IMR-90 (cell line): ENCODE measurements around the gene ZDHHC22. TPM values are rescaled to one million over a fixed set of nuclear protein-coding genes. Genes with fewer than 3 reads are reported as not detected.

Source experiments
- ATAC-seq: fragments of 200-7000 bp; cut with Tn5 transposase; 2 replicates; pipeline ENCODE4 v1.9.1; 2020; ENCODE audit warnings: low read depth, mild to moderate bottlenecking, moderate library complexity
- BruUV-seq: library from RNA; stranded (reverse); fragments of 400-500 nt; replicated peaks from 2 replicates; lab custom pipeline; 2021; lab: Mats Ljungman, UMichigan
- CTCF ChIA-PET: fragments of 300-600 bp; formaldehyde crosslinking; extraction: SDS; loops from one replicate; lab custom pipeline; 2021; ENCODE audit warnings: antibody characterized with exemption; lab: Yijun Ruan, JAX
- POLR2A ChIA-PET: fragments of 300-600 bp; sonication (Branson Sonifier 250); formaldehyde crosslinking; loops from one replicate; lab custom pipeline; 2022; ENCODE audit warnings: antibody characterized with exemption; ENCODE audit not compliant: unreplicated experiment; lab: Charles Lee
- DNase-seq: peaks from one replicate; pipeline ENCODE4 v3.0.0; 2013
- H2AFZ ChIP-seq: replicated peaks from 2 replicates; pipeline ENCODE3; 2013; ENCODE audit warnings: low read length, mild to moderate bottlenecking; ENCODE audit not compliant: poor library complexity
- H2AK5ac ChIP-seq: 2 replicates; pipeline ENCODE4 v1.6.1; 2013; ENCODE audit warnings: low read depth, low read length, inconsistent platforms
- H2AK9ac ChIP-seq: replicated peaks from 2 replicates; pipeline ENCODE3; 2013; ENCODE audit warnings: mild to moderate bottlenecking, low read depth, low read length, moderate library complexity; ENCODE audit not compliant: poor library complexity
- H2BK120ac ChIP-seq: 2 replicates; pipeline ENCODE4 v1.6.1; 2013; ENCODE audit warnings: low read depth, low read length, inconsistent platforms
- H2BK15ac ChIP-seq: 3 replicates; pipeline ENCODE4 v1.6.1; 2013; ENCODE audit warnings: low read depth, low read length, inconsistent platforms
- H2BK20ac ChIP-seq: 2 replicates; pipeline ENCODE4 v1.6.1; 2013; ENCODE audit warnings: low read depth, mild to moderate bottlenecking, inconsistent platforms, low read length, moderate library complexity
- H2BK5ac ChIP-seq: 2 replicates; pipeline ENCODE4 v1.6.1; 2013; ENCODE audit warnings: mild to moderate bottlenecking, low read depth, low read length, inconsistent platforms; ENCODE audit not compliant: poor library complexity, severe bottlenecking
- H3K14ac ChIP-seq: replicated peaks from 2 replicates; pipeline ENCODE4 v1.6.1; 2013; ENCODE audit warnings: low read depth, low read length, inconsistent platforms
- H3K18ac ChIP-seq: 2 replicates; pipeline ENCODE4 v1.6.1; 2013; ENCODE audit warnings: low read depth, low read length, control low read depth
- H3K23ac ChIP-seq: 2 replicates; pipeline ENCODE4 v1.6.1; 2013; ENCODE audit warnings: low read depth, low read length, inconsistent platforms
- H3K27ac ChIP-seq: 2 replicates; pipeline ENCODE4 v1.5.1; 2013; ENCODE audit warnings: mild to moderate bottlenecking, control low read depth, low read length; ENCODE audit not compliant: insufficient read depth
- H3K27me3 ChIP-seq: 2 replicates; pipeline ENCODE4 v1.6.1; 2013; ENCODE audit warnings: low read length; ENCODE audit not compliant: control insufficient read depth, insufficient read depth
- H3K36me3 ChIP-seq: 2 replicates; pipeline ENCODE4 v1.6.1; 2013; ENCODE audit warnings: low read length, mixed read lengths; ENCODE audit not compliant: control insufficient read depth, insufficient read depth
- H3K4ac ChIP-seq: 2 replicates; pipeline ENCODE4 v1.6.1; 2013; ENCODE audit warnings: low read depth, low read length, inconsistent platforms
- H3K4me1 ChIP-seq: 2 replicates; pipeline ENCODE4 v1.6.1; 2013; ENCODE audit warnings: low read length, mixed read lengths; ENCODE audit not compliant: control insufficient read depth, insufficient read depth
- H3K4me2 ChIP-seq: 2 replicates; pipeline ENCODE4 v1.6.1; 2013; ENCODE audit warnings: low read depth, mild to moderate bottlenecking, control low read depth, low read length, moderate library complexity
- H3K4me3 ChIP-seq: 2 replicates; pipeline ENCODE4 v1.5.1; 2013; ENCODE audit warnings: low read depth, mild to moderate bottlenecking, control low read depth, low read length, moderate library complexity; ENCODE audit not compliant: insufficient read depth
- H3K56ac ChIP-seq: 2 replicates; pipeline ENCODE4 v1.6.1; 2013; ENCODE audit warnings: low read length, inconsistent platforms; ENCODE audit not compliant: insufficient read depth; ENCODE audit errors: extremely low read depth
- H3K79me1 ChIP-seq, 2 experiments: 2 replicates each; pipeline ENCODE4 v1.6.1; 2013; ENCODE audit warnings: low read length in 2 of 2, inconsistent platforms in 1 of 2, low read depth in 1 of 2
- H3K9ac ChIP-seq: 2 replicates; pipeline ENCODE4 v1.6.1; 2013; ENCODE audit warnings: low read depth, low read length, control low read depth
- H3K9me1 ChIP-seq: 2 replicates; pipeline ENCODE4 v1.6.1; 2013; ENCODE audit warnings: low read length, inconsistent platforms; ENCODE audit not compliant: insufficient read depth
- H3K9me3 ChIP-seq: 2 replicates; pipeline ENCODE4 v1.6.1; 2013; ENCODE audit warnings: low read length; ENCODE audit not compliant: control insufficient read depth, insufficient read depth
- H4K20me1 ChIP-seq: 2 replicates; pipeline ENCODE4 v1.6.1; 2013; ENCODE audit warnings: low read length, inconsistent platforms; ENCODE audit not compliant: insufficient read depth
- H4K5ac ChIP-seq: 2 replicates; pipeline ENCODE4 v1.6.1; 2013; ENCODE audit warnings: mild to moderate bottlenecking, low read depth, low read length, control low read depth
- H4K8ac ChIP-seq, 2 experiments: 2 replicates each; pipeline ENCODE4 v1.6.1; 2013; ENCODE audit warnings: low read depth in 2 of 2, low read length in 2 of 2, control low read depth in 1 of 2, inconsistent platforms in 1 of 2
- H4K91ac ChIP-seq: 2 replicates; pipeline ENCODE4 v1.6.1; 2013; ENCODE audit warnings: low read depth, low read length, inconsistent platforms; ENCODE audit not compliant: insufficient read depth
- CTCF ChIP-seq: conservative IDR thresholded peaks from 2 replicates; pipeline ENCODE4 v1.5.1; 2012; ENCODE audit warnings: mild to moderate bottlenecking, low read depth, low read length, improper control_type of control experiment
- NFE2L2 ChIP-seq: fragments of 150-350 bp; IDR thresholded peaks from 2 replicates; pipeline ENCODE4 v1.6.1; 2016; ENCODE audit warnings: low read depth, mild to moderate bottlenecking, low read length
- RAD21 ChIP-seq: IDR thresholded peaks from 2 replicates; pipeline ENCODE4 v1.6.1; 2012; ENCODE audit warnings: low read length, improper control_type of control experiment
- SMC3 ChIP-seq: fragments of 150-350 bp; IDR thresholded peaks from 2 replicates; pipeline ENCODE4 v1.6.1; 2016; ENCODE audit warnings: low read depth, mild to moderate bottlenecking, antibody characterized with exemption, low read length, moderate library complexity
- WGBS, 2 experiments: methylation state at CpG; one replicate each; pipeline versions ENCODE4 v1.1.5 to v1.1.7; 2013; ENCODE audit warnings: missing lambda C conversion rate in 2 of 2; ENCODE audit not compliant: insufficient read length in 1 of 2; ENCODE audit errors: extremely low coverage in 2 of 2; 5-methylcytosine and 5-hydroxymethylcytosine counted together
- dilution Hi-C: fragments of 300-500 bp; cut with HindIII; formaldehyde crosslinking; loops from one replicate; pipeline ENCODE4 v1.14.3; 2018; ENCODE audit warnings: low sequenced_read_pairs; ENCODE audit not compliant: unreplicated experiment
- in situ Hi-C: fragments of 300-500 bp; cut with MboI; formaldehyde crosslinking; loops from 3 replicates; pipeline ENCODE4 v1.14.3; 2019; ENCODE audit warnings: low sequenced_read_pairs, inconsistent platforms, mixed read lengths
- intact Hi-C: fragments of 100-400 bp; cut with micrococcal nuclease; formaldehyde crosslinking; loops from 2 replicates; pipeline ENCODE4 v1.10.0; 2022
- polyA plus RNA-seq, 3 experiments: library from polyadenylated mRNA; depleted of rRNA; stranded (reverse); fragments of >200 nt; gene quantifications; 2 replicates each; pipeline ENCODE4 v1.2.3, GENCODE V29; 2012; ENCODE audit warnings: low replicate concordance in 1 of 3
- total RNA-seq: library from RNA; depleted of rRNA; stranded (reverse); fragments of >200 nt; gene quantifications from 2 replicates; pipeline ENCODE4 v1.2.3, GENCODE V29; 2012

The ZDHHC22 gene
- total and polyA plus RNA-seq, 2 of the 4 experiments (the other 2 are of a cell fraction), result not detected

DNA sequence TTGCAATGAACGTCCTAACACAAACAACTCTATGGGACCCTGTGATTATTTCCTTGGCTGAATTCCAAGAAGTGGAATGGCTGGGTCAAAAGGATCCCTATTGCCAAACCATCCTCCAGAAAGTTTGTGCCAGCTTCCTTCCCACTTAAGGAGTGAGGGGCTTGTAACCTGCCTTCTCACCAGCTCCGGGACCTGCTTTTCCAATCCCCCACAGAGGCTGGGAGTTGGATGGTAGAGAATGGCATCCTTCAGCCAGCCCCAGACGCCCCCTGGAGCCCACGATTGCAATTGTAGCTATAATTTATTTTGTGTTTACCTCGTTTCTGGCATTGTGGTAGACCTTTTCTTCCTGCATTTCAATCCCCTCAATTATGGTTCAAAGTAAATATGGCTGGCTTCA is 9.7 kb upstream of the ZDHHC22 start:
- H3K36me3 ChIP-seq, result no peaks in the 10 kb centered on the region
- TF ChIP-seq NFE2L2 (no peak), RAD21 (0 out of 2 replicates have a peak, but pooled peaks have one; percentile 28), SMC3 (0 out of 2 replicates have a peak, but pooled peaks have one; percentile 39), CTCF (peak; percentile 49)
- H3K4me1 ChIP-seq, result no peaks in the 10 kb centered on the region
- intact Hi-C loops, result loop anchor here (5.0 to 10.0 kb wide), 2 partner anchors 304 to 556 kb away; partner anchors contain the start of genes AHSA1, ALKBH1, SLIRP and VIPAS39
- H4K8ac ChIP-seq, result no peak overlapping the region
- no peak overlapping the region for H3K9ac ChIP-seq
- in situ Hi-C loops, result loop anchor here (5.0 kb wide), 1 partner anchor 166 kb away; no protein-coding TSS in a partner anchor
- H2AFZ ChIP-seq, result no peak overlapping the region
- peak; percentile 47 for ATAC-seq
- CTCF ChIA-PET, result interaction anchor here (0.5 to 1.9 kb wide), 7 partner anchors 9 to 296 kb away, joined by 3 to 13 read pairs (median 4); partner anchors contain the start of gene ZDHHC22
- no peak for DNase-seq
- no peak overlapping the region for H2AK5ac ChIP-seq
- H3K14ac ChIP-seq, result no peak overlapping the region
- H2BK120ac ChIP-seq, result no peak overlapping the region
- H3K9me1 ChIP-seq, result no peaks in the 10 kb centered on the region
- dilution Hi-C loops, result no loop called here
- H3K27me3 ChIP-seq, result peaks cover 33% of the 10 kb centered on the region
- H3K4me2 ChIP-seq, result no peak overlapping the region
- H2BK5ac ChIP-seq, result no peak overlapping the region
- H4K91ac ChIP-seq, result no peak overlapping the region
- H3K79me1 ChIP-seq, result no peaks in the 10 kb centered on the region
- H3K56ac ChIP-seq, result no peak overlapping the region
- POLR2A ChIA-PET, result no interaction called here
- H3K4me3 ChIP-seq, result no peak overlapping the region
- BruUV-seq, result no TSS peak
- no peak overlapping the region for H3K27ac ChIP-seq
- no peak overlapping the region for H3K23ac ChIP-seq
- no peaks in the 10 kb centered on the region for H3K9me3 ChIP-seq
- no peak overlapping the region for H2AK9ac ChIP-seq
- no peak overlapping the region for H3K4ac ChIP-seq
- no peak overlapping the region for H2BK20ac ChIP-seq
- H4K20me1 ChIP-seq, result no peaks in the 10 kb centered on the region
- H3K18ac ChIP-seq, result no peak overlapping the region
- H2BK15ac ChIP-seq, result no peak overlapping the region
- no peak overlapping the region for H4K5ac ChIP-seq
- no CpG with 5 or more reads among the region's 5 CpGs for WGBS, 2 experiments
